Breast epithelium (tissue), 4 donors: ENCODE results near the gene CATSPER3. TPM values are rescaled to one million over a fixed set of nuclear protein-coding genes. Genes with fewer than 3 reads are reported as not detected.

Experiments used
- DNase-seq, 2 donors: peaks; one replicate each; pipeline ENCODE4 v3.0.0-alpha.2; 2019; ENCODE audit warnings: low spot score in 2 of 2
- H3K27ac ChIP-seq, 2 donors: fragments of 200-600 bp; sonication (generic) in 1 of 2; one replicate each; pipeline ENCODE4 v1.5.1; 2016 to 2019; ENCODE audit warnings: mild to moderate bottlenecking in 1 of 2
- H3K27me3 ChIP-seq, 2 donors: fragments of 200-600 bp; sonication (generic) in 1 of 2; one replicate each; pipeline versions ENCODE4 v1.5.1 to v1.6.0; 2017 to 2019; ENCODE audit warnings: control low read depth in 1 of 2, mild to moderate bottlenecking in 1 of 2
- H3K36me3 ChIP-seq: fragments of 200-600 bp; one replicate; pipeline ENCODE4 v1.5.1; 2019
- H3K4me1 ChIP-seq, 2 donors: fragments of 200-600 bp; sonication (generic); one replicate each; pipeline ENCODE4 v1.5.1; 2016 to 2019; ENCODE audit warnings: control low read depth in 1 of 2
- H3K4me3 ChIP-seq, 3 donors: fragments of 200-600 bp; sonication (generic); 1 replicate in 2 of 3; 2 replicates in 1 of 3; pipeline ENCODE4 v1.5.1; 2016 to 2019; ENCODE audit warnings: mild to moderate bottlenecking in 3 of 3, moderate library complexity in 2 of 3
- H3K9me3 ChIP-seq, 2 donors: fragments of 200-600 bp; sonication (generic) in 1 of 2; one replicate each; pipeline ENCODE4 v1.5.1; 2016 to 2019; ENCODE audit warnings: control low read depth in 1 of 2
- POLR2A ChIP-seq: fragments of 450-650 bp; IDR thresholded peaks from one replicate; pipeline ENCODE4 v1.6.1; 2016; ENCODE audit warnings: antibody characterized with exemption, mild to moderate bottlenecking, moderate library complexity
- POLR2AphosphoS5 ChIP-seq, 3 donors: sonication (generic); formaldehyde crosslinking; IDR thresholded peaks; one replicate each; pipeline ENCODE4 v1.6.1; 2017; ENCODE audit warnings: antibody characterized with exemption in 3 of 3
- intact Hi-C: fragments of 100-400 bp; cut with DNase I; formaldehyde crosslinking; loops from one replicate; pipeline ENCODE4 v1.15.1; 2023; ENCODE audit warnings: low total_unique reads
- total RNA-seq, 3 donors: library from RNA; depleted of rRNA; stranded (reverse); fragments of >200 nt; gene quantifications; one replicate each; pipeline ENCODE4 v1.1.0, GENCODE V29; 2016
- TF ChIP-seq, protein P1 (sequence below), 3 donors: fragments of 450-650 bp; IDR thresholded peaks; one replicate each; pipeline ENCODE4 v1.5.1; 2016 to 2017; ENCODE audit warnings: antibody characterized with exemption in 3 of 3, mild to moderate bottlenecking in 3 of 3, moderate library complexity in 3 of 3

The CATSPER3 gene
- total RNA-seq, 3 donors from 2014 or later, result 0.32 to 0.44 TPM; not detected in 1

GRCh38 chr5:134969166-134969565 is 1.5 kb downstream of the CATSPER3 start:
- no peaks in the 10 kb centered on the region for H3K36me3 ChIP-seq
- no peak for DNase-seq
- H3K9me3 ChIP-seq, result no peaks in the 10 kb centered on the region
- intact Hi-C loops, result no loop called here
- H3K27me3 ChIP-seq, result no peaks in the 10 kb centered on the region
- TF ChIP-seq, protein P1, sequence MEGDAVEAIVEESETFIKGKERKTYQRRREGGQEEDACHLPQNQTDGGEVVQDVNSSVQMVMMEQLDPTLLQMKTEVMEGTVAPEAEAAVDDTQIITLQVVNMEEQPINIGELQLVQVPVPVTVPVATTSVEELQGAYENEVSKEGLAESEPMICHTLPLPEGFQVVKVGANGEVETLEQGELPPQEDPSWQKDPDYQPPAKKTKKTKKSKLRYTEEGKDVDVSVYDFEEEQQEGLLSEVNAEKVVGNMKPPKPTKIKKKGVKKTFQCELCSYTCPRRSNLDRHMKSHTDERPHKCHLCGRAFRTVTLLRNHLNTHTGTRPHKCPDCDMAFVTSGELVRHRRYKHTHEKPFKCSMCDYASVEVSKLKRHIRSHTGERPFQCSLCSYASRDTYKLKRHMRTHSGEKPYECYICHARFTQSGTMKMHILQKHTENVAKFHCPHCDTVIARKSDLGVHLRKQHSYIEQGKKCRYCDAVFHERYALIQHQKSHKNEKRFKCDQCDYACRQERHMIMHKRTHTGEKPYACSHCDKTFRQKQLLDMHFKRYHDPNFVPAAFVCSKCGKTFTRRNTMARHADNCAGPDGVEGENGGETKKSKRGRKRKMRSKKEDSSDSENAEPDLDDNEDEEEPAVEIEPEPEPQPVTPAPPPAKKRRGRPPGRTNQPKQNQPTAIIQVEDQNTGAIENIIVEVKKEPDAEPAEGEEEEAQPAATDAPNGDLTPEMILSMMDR (IDR thresholded peaks at IDR 0.05), result no peak
- no peak for TF ChIP-seq POLR2A
- no peak for TF ChIP-seq POLR2AphosphoS5 (IDR thresholded peaks at IDR 0.05)
- no peak overlapping the region for H3K4me3 ChIP-seq
- no peak overlapping the region for H3K27ac ChIP-seq
- H3K4me1 ChIP-seq, result no peaks in the 10 kb centered on the region

DNA sequence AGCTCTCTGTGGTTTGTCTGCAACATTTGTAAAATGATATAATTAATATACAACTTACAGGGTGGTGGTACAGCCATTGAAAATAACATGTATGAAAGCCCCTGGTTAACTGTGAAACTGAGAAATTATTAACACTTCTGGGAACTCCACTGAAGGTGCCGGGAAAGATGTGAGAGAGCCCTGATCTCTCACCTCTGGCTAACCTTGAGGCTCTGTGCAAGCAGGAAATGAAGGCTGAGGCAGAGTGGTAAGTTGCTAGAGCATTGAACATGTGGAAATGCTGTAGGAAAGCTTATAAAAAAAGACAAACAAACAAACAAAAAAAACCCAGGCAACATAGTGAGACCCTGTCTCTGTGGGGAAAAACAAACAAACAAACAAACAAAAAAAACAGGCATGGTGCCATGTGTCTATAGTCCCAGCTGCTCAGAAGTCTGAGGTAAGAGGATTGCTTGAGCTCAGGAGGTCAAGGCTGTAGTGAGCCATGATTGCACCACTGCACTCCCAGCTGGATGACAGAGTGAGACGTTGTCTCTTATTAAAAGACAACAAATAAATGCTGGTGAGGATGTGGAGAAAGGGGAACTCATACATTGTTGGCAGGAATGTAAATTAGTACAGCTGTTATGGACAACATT is 7.5 kb downstream of the CATSPER3 start:
- H3K27ac ChIP-seq, result no peak overlapping the region
- no peaks in the 10 kb centered on the region for H3K27me3 ChIP-seq
- H3K4me1 ChIP-seq, result no peaks in the 10 kb centered on the region
- peaks cover 19 to 36% of the 10 kb centered on the region in 2 donors for H3K9me3 ChIP-seq
- intact Hi-C loops, result no loop called here
- H3K36me3 ChIP-seq, result no peaks in the 10 kb centered on the region
- H3K4me3 ChIP-seq, result no peak overlapping the region
- no peak for TF ChIP-seq POLR2A
- TF ChIP-seq, protein P1 (IDR thresholded peaks at IDR 0.05), result no peak
- no peak for TF ChIP-seq POLR2AphosphoS5 (IDR thresholded peaks at IDR 0.05)
- no peak for DNase-seq

DNA sequence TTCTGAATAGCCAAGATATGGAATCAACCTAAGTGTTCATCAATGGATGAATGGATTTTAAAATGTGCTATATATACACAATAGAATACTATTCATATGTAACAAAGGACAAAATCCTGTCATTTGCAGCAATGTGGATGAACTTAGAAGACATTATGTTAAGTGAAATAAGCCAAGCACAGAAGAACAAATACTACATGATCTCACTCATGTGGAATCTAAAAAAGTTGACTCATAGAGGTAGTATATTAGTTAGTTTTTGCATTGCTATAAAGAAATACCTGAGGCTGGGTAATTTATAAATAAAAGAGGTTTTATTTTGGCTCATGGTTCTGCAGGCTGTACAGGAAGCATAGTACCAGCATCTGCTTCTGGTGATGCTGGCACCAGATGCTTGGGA is 8.1 kb downstream of the CATSPER3 start:
- Histone ChIP-seq H3K36me3 (no peaks in the 10 kb centered on the region), H3K27me3 (no peaks in the 10 kb centered on the region), H3K4me3 (no peak overlapping the region), H3K9me3 (peaks cover 19 to 43% of the 10 kb centered on the region in 2 donors), H3K4me1 (no peaks in the 10 kb centered on the region), H3K27ac (no peak overlapping the region)
- TF ChIP-seq, protein P1 (IDR thresholded peaks at IDR 0.05), result no peak
- TF ChIP-seq POLR2A (no peak), POLR2AphosphoS5 (IDR thresholded peaks at IDR 0.05) (no peak)
- intact Hi-C loops, result no loop called here
- DNase-seq, result no peak

DNA sequence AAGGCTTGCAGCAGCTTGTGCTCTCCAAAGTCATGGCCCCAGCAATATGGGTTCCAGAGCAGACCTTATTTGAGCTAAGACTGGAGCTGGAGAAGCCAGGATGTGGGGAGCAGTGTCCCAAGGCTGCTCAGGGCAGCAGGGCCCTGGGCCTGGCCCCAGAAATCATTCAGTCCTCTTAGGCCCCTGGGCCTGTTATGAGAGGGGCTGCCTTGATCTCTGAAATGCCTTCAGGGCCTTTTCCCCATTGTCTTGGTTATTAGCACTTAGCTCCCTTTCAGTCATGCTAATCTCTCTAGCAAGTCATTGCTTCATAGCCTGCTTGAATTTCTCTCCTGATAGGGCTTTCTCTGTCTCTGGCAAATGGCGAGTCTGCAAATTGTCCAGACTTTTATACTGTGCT is 9.1 kb downstream of the CATSPER3 start:
- intact Hi-C loops, result no loop called here
- H3K27ac ChIP-seq, result no peak overlapping the region
- H3K9me3 ChIP-seq, result peaks cover 27 to 45% of the 10 kb centered on the region in 2 donors
- TF ChIP-seq, protein P1 (IDR thresholded peaks at IDR 0.05), result no peak
- TF ChIP-seq POLR2A, result no peak
- no peak for TF ChIP-seq POLR2AphosphoS5 (IDR thresholded peaks at IDR 0.05)
- no peaks in the 10 kb centered on the region for H3K36me3 ChIP-seq
- H3K4me1 ChIP-seq, result no peaks in the 10 kb centered on the region
- DNase-seq, result no peak
- H3K27me3 ChIP-seq, result no peaks in the 10 kb centered on the region
- H3K4me3 ChIP-seq, result no peak overlapping the region

GRCh38 chr5:134979416-134979815 is 11.7 kb downstream of the CATSPER3 start:
- TF ChIP-seq POLR2AphosphoS5 (IDR thresholded peaks at IDR 0.05) (no peak), POLR2A (no peak)
- TF ChIP-seq, protein P1 (IDR thresholded peaks at IDR 0.05), result no peak
- H3K9me3 ChIP-seq, result peaks cover 47% of the 10 kb centered on the region in 2 donors

More at GRCh38 chr5:134979416-134979815, 11.7 kb downstream of the CATSPER3 start:
- no peak for DNase-seq
- Histone ChIP-seq H3K27ac (no peak overlapping the region), H3K4me1 (no peaks in the 10 kb centered on the region), H3K4me3 (no peak overlapping the region), H3K27me3 (no peaks in the 10 kb centered on the region), H3K36me3 (no peaks in the 10 kb centered on the region)
- intact Hi-C loops, result no loop called here
